ENCODE data around the gene AVPR1B. TPM values are rescaled to one million over a fixed set of nuclear protein-coding genes. Genes with fewer than 3 reads are reported as not detected.

The AVPR1B gene
- total RNA-seq, 1 experiment from 2014 or later: not detected

- TF ChIP-seq CTCF (IDR thresholded peaks at IDR 0.05; ENCODE audit: unreplicated experiment): no peak
- Mint-ChIP-seq H3K9me3 (ENCODE audit: low read depth, unreplicated experiment) (no peaks in the 10 kb centered on the region), H3K4me3 (ENCODE audit: low read depth, unreplicated experiment) (no peak overlapping the region), H3K36me3 (ENCODE audit: insufficient read depth, unreplicated experiment) (peaks cover 72% of the 10 kb centered on the region), H3K27me3 (ENCODE audit: unreplicated experiment) (no peaks in the 10 kb centered on the region), H3K27ac (ENCODE audit: unreplicated experiment) (peak overlapping the region; percentile 66), H3K4me1 (ENCODE audit: low read depth, unreplicated experiment) (peaks cover 13% of the 10 kb centered on the region)
- CTCF ChIA-PET: no interaction called here
- no peak for DNase-seq
- no TSS peak for BruUV-seq (replicated peaks)
- intact Hi-C loops (cut with micrococcal nuclease; ENCODE audit: unreplicated experiment): no loop called here
These were observed 37.0 kb downstream of the AVPR1B start for GRCh38 chr1:206080026-206080820.

DNA sequence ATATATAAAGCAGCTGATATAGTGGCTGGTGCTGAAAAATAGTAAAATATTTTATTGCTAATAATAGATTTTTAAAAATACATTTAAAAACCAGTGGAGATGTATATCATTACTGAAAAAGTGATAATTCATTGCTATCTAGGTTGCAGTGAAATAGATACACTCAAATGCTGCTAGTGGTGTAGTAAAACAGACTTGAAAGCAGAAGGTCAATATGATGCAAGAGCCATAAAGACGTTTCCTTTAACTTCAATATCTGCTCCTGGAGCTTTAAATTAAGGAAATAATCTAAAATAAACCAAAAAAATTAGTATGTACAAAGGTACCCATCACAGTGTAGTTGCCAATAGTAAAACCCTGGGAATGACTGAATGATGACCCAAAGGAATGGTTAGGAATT is 38.1 kb downstream of the AVPR1B start:
- Mint-ChIP-seq H3K27me3 (ENCODE audit: unreplicated experiment) (no peaks in the 10 kb centered on the region), H3K36me3 (ENCODE audit: insufficient read depth, unreplicated experiment) (peaks cover 79% of the 10 kb centered on the region), H3K4me3 (ENCODE audit: low read depth, unreplicated experiment) (no peak overlapping the region), H3K4me1 (ENCODE audit: low read depth, unreplicated experiment) (peaks cover 11% of the 10 kb centered on the region), H3K9me3 (ENCODE audit: low read depth, unreplicated experiment) (no peaks in the 10 kb centered on the region), H3K27ac (ENCODE audit: unreplicated experiment) (no peak overlapping the region)
- no peak for DNase-seq
- CTCF ChIA-PET: no interaction called here
- BruUV-seq (replicated peaks): no TSS peak
- intact Hi-C loops (cut with micrococcal nuclease; ENCODE audit: unreplicated experiment): no loop called here
- TF ChIP-seq CTCF (IDR thresholded peaks at IDR 0.05; ENCODE audit: unreplicated experiment): no peak

DNA sequence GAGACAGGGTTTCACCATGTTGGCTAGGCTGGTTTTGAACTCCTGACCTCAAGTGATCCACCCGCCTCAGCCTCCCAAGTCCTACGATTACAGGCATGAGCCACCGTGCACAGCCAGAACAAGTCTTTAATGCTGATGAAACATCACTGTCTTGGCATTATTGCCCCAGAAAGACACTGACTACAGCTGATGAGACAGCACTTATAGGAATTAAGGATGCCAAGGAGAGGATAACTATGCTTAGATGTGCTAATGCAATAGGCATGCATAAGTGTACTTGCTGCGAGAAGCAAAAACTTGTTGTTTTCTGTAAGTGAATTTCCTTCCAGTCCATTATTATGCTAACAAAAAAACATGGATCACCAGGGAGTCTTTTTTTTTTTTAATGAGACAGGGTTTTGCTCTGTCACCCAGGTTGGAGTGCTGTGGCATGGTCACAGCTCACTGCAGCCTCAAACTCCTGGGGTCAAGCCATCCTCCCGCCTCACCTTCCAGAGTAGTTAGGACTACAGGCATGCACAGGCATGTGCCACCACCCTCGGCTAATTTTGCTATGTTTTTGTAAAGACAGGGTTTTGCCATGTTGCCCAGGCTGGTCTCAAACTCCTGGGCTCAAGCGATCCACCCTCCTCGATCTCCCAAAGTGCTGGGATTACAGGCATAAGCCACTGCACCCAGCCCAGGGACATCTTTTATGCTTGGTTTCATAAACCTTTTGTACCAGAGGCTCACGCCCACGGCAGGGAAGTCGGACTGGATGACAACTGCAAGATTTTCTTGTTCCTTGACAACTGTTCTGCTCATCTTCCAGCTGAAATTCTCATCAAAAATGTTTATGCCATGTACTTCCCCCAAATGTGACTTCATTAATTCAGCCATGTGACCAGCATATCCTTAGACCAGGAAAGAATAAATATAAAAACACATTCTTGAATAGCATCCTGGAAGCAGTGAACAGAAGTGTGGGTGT is 41.1 kb downstream of the AVPR1B start:
- H3K27me3 Mint-ChIP-seq (ENCODE audit: unreplicated experiment): no peaks in the 10 kb centered on the region
- H3K4me1 Mint-ChIP-seq (ENCODE audit: low read depth, unreplicated experiment): peaks cover 18% of the 10 kb centered on the region
- H3K27ac Mint-ChIP-seq (ENCODE audit: unreplicated experiment): peak overlapping the region; percentile 78
- no peak for TF ChIP-seq CTCF (IDR thresholded peaks at IDR 0.05; ENCODE audit: unreplicated experiment)
- H3K4me3 Mint-ChIP-seq (ENCODE audit: low read depth, unreplicated experiment): no peak overlapping the region
- CTCF ChIA-PET: no interaction called here
- intact Hi-C loops (cut with micrococcal nuclease; ENCODE audit: unreplicated experiment): no loop called here
- no peaks in the 10 kb centered on the region for H3K9me3 Mint-ChIP-seq (ENCODE audit: low read depth, unreplicated experiment)
- H3K36me3 Mint-ChIP-seq (ENCODE audit: insufficient read depth, unreplicated experiment): peaks cover 90% of the 10 kb centered on the region
- no TSS peak for BruUV-seq (replicated peaks)
- DNase-seq: no peak

DNA sequence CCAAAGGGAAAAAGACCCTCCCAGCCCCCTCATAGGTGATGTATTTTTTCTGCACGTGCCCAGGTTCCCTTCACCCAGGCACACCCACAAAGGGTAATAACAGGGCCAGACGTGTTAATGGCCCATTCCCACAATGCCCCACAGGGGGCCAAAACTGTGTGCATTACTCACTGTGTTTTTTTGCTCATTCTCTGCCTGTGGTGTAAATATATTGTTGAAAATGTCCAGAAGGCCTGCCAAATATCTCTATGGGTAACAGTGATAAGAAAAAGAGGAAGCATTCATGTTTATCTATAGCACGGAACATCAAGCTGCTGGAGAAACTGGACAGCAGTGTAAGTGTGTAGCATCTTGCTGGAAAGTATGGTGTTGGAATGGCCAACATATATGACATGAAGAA is 42.3 kb downstream of the AVPR1B start:
- Mint-ChIP-seq H3K4me3 (ENCODE audit: low read depth, unreplicated experiment) (no peak overlapping the region), H3K36me3 (ENCODE audit: insufficient read depth, unreplicated experiment) (peaks cover 90% of the 10 kb centered on the region), H3K27me3 (ENCODE audit: unreplicated experiment) (no peaks in the 10 kb centered on the region), H3K27ac (ENCODE audit: unreplicated experiment) (peak overlapping the region; percentile 78), H3K9me3 (ENCODE audit: low read depth, unreplicated experiment) (no peaks in the 10 kb centered on the region), H3K4me1 (ENCODE audit: low read depth, unreplicated experiment) (peaks cover 28% of the 10 kb centered on the region)
- CTCF ChIA-PET: interaction anchor here (0.7 kb wide), 1 partner anchor 66 kb away, joined by 5 read pairs; no protein-coding TSS in a partner anchor
- DNase-seq: no peak
- peak; percentile 23 for TF ChIP-seq CTCF (IDR thresholded peaks at IDR 0.05; ENCODE audit: unreplicated experiment)
- intact Hi-C loops (cut with micrococcal nuclease; ENCODE audit: unreplicated experiment): no loop called here
- TSS peak; percentile 1 for BruUV-seq (replicated peaks)
